Loucy (cell line): Measurements from ENCODE around the gene RAPGEF1.

Experiments
- H2AFZ ChIP-seq: fragments of 200-600 bp; sonication (generic); 2 replicates; pipeline ENCODE4 v1.6.0; 2016; ENCODE audit warnings: antibody characterized with exemption, mild to moderate bottlenecking, low read length, moderate library complexity
- H3F3A ChIP-seq: fragments of 200-600 bp; 2 replicates; pipeline ENCODE4 v1.6.0; 2016; ENCODE audit warnings: antibody characterized with exemption, low read depth, mild to moderate bottlenecking
- H3K27me3 ChIP-seq: fragments of 200-600 bp; sonication (generic); 2 replicates; pipeline ENCODE4 v1.6.1; 2014; ENCODE audit warnings: low read length, mild to moderate bottlenecking; ENCODE audit not compliant: insufficient read depth, poor library complexity, severe bottlenecking
- H3K36me3 ChIP-seq: fragments of 200-600 bp; sonication (generic); 2 replicates; pipeline ENCODE4 v1.6.1; 2016; ENCODE audit warnings: low read length; ENCODE audit not compliant: insufficient read depth
- H3K4me1 ChIP-seq: fragments of 200-600 bp; sonication (generic); 2 replicates; pipeline ENCODE4 v1.5.1; 2014; ENCODE audit warnings: low read length, mild to moderate bottlenecking; ENCODE audit not compliant: insufficient read depth, poor library complexity, severe bottlenecking
- H3K4me2 ChIP-seq: fragments of 200-600 bp; sonication (generic); 2 replicates; pipeline ENCODE4 v1.6.0; 2014; ENCODE audit warnings: antibody characterized with exemption, low read length, low read depth, mild to moderate bottlenecking; ENCODE audit not compliant: poor library complexity, severe bottlenecking
- H3K4me3 ChIP-seq: fragments of 200-600 bp; sonication (generic); 2 replicates; pipeline ENCODE4 v1.5.1; 2014; ENCODE audit warnings: low read length, mild to moderate bottlenecking, mixed read lengths; ENCODE audit not compliant: poor library complexity, severe bottlenecking
- H3K79me2 ChIP-seq: fragments of 200-600 bp; sonication (generic); 2 replicates; pipeline ENCODE4 v1.6.1; 2014; ENCODE audit warnings: low read length; ENCODE audit not compliant: insufficient read depth
- H3K9ac ChIP-seq: fragments of 200-600 bp; sonication (generic); 2 replicates; pipeline ENCODE4 v1.6.0; 2014; ENCODE audit warnings: mild to moderate bottlenecking, low read depth, low read length, moderate library complexity; ENCODE audit not compliant: poor library complexity, severe bottlenecking
- H3K9me2 ChIP-seq: fragments of 200-600 bp; sonication (generic); replicated peaks from 2 replicates; pipeline ENCODE4 v1.6.1; 2016; ENCODE audit warnings: low read depth, low read length, mixed read lengths
- H3K9me3 ChIP-seq: fragments of 200-600 bp; sonication (generic); 2 replicates; pipeline ENCODE4 v1.6.1; 2014; ENCODE audit warnings: mild to moderate bottlenecking, antibody characterized with exemption, low read length, low read depth; ENCODE audit not compliant: insufficient read depth
- H4K20me1 ChIP-seq: fragments of 200-600 bp; sonication (generic); 2 replicates; pipeline ENCODE4 v1.6.0; 2014; ENCODE audit warnings: antibody characterized with exemption, low read length, mild to moderate bottlenecking; ENCODE audit not compliant: insufficient read depth, poor library complexity, severe bottlenecking
- CTCF ChIP-seq: fragments of 200-600 bp; sonication (generic); conservative IDR thresholded peaks from 2 replicates; pipeline ENCODE4 v1.5.1; 2014; ENCODE audit warnings: mild to moderate bottlenecking, antibody characterized with exemption, low read length
- EZH2phosphoT487 ChIP-seq: fragments of 200-600 bp; IDR thresholded peaks from 2 replicates; pipeline ENCODE4 v1.6.1; 2018; ENCODE audit warnings: antibody characterized with exemption, mild to moderate bottlenecking, moderate library complexity, borderline replicate concordance

Gene RAPGEF1

GRCh38 chr9:131546336-131547084 is 193.4 kb downstream of the RAPGEF1 start:
- TF ChIP-seq EZH2phosphoT487 (no peak), CTCF (no peak)
- H3K79me2 ChIP-seq, result no peaks in the 10 kb centered on the region
- H3K36me3 ChIP-seq, result no peaks in the 10 kb centered on the region
- peaks cover 7% of the 10 kb centered on the region; the same call in 1 of the 2 replicates for H3K9me3 ChIP-seq
- H3K9me2 ChIP-seq, result no peaks in the 10 kb centered on the region
- no peaks in the 10 kb centered on the region for H3F3A ChIP-seq
- H3K4me1 ChIP-seq, result no peaks in the 10 kb centered on the region
- no peaks in the 10 kb centered on the region for H4K20me1 ChIP-seq
- no peak overlapping the region for H3K4me3 ChIP-seq
- no peak overlapping the region for H2AFZ ChIP-seq
- no peak overlapping the region for H3K4me2 ChIP-seq
- no peak overlapping the region for H3K9ac ChIP-seq
- H3K27me3 ChIP-seq, result no peaks in the 10 kb centered on the region

- Histone ChIP-seq H2AFZ (no peak overlapping the region), H3K9me3 (peaks cover 7% of the 10 kb centered on the region; the same call in 1 of the 2 replicates), H3K4me1 (no peaks in the 10 kb centered on the region), H3K4me3 (no peak overlapping the region), H4K20me1 (no peaks in the 10 kb centered on the region), H3K27me3 (no peaks in the 10 kb centered on the region), H3K4me2 (no peak overlapping the region), H3K36me3 (no peaks in the 10 kb centered on the region), H3K9ac (no peak overlapping the region), H3F3A (no peaks in the 10 kb centered on the region), H3K79me2 (no peaks in the 10 kb centered on the region), H3K9me2 (no peaks in the 10 kb centered on the region)
- no peak for TF ChIP-seq EZH2phosphoT487
- no peak for TF ChIP-seq CTCF
Measured at GRCh38 chr9:131545786-131546335, 194.0 kb downstream of the RAPGEF1 start.

GRCh38 chr9:131545003-131545785 is 194.7 kb downstream of the RAPGEF1 start, which contains the start of gene PRRT1B:
Gene PRRT1B, plus strand, starts transcription at chr9:131545523. Its CDS starts 93 bp downstream, at chr9:131545616.
- no peaks in the 10 kb centered on the region for H3K36me3 ChIP-seq
- H3K9me2 ChIP-seq, result no peaks in the 10 kb centered on the region
- H3K79me2 ChIP-seq, result no peaks in the 10 kb centered on the region
- H3K4me3 ChIP-seq, result no peak within 1 kb of the TSS
- no peak for TF ChIP-seq EZH2phosphoT487
- no peak for TF ChIP-seq CTCF
- peaks cover 7% of the 10 kb centered on the region; the same call in 1 of the 2 replicates for H3K9me3 ChIP-seq
- no peak within 1 kb of the TSS for H3K9ac ChIP-seq
- H3K4me1 ChIP-seq, result no peaks in the 10 kb centered on the region
- no peak within 1 kb of the TSS for H2AFZ ChIP-seq
- H3K4me2 ChIP-seq, result no peak within 1 kb of the TSS
- no peaks in the 10 kb centered on the region for H3K27me3 ChIP-seq
- H4K20me1 ChIP-seq, result no peaks in the 10 kb centered on the region
- H3F3A ChIP-seq, result no peaks in the 10 kb centered on the region
